ENCODE data around the gene PTPRK.

Gene PTPRK

DNA sequence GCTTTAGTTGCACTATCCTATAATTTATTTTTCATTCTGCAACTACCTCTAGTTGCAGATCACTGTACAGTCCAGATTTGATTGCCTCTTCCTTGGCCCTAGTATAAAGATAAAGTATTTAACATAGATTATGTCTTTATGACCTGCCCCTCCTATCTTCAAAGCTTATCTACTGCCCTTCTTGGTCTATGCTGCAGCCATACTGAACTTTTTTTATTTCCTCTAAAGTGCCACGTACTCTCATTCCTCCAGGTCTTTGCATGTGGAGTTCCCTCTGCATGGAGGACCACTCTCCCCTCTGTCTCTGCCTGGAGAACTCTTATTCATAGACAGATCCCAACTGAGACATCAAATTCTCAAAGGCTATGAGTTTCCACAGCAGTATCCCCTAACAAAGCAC lies 168.0 kb downstream of the PTPRK start:
- H3K27ac ChIP-seq = no peak overlapping the region

GRCh38 chr6:128351255-128351514 lies 169.2 kb downstream of the PTPRK start:
- Histone ChIP-seq H3K4me1 (peaks cover 0 to 6% (median 2%) of the 10 kb centered on the region in 4 donors), H3K27ac (no peak overlapping the region), H3K27me3 (no peaks in the 10 kb centered on the region), H3K4me3 (no peak overlapping the region), H3K9me3 (no peaks in the 10 kb centered on the region), H3K36me3 (no peaks in the 10 kb centered on the region)
- TF ChIP-seq, protein P1, sequence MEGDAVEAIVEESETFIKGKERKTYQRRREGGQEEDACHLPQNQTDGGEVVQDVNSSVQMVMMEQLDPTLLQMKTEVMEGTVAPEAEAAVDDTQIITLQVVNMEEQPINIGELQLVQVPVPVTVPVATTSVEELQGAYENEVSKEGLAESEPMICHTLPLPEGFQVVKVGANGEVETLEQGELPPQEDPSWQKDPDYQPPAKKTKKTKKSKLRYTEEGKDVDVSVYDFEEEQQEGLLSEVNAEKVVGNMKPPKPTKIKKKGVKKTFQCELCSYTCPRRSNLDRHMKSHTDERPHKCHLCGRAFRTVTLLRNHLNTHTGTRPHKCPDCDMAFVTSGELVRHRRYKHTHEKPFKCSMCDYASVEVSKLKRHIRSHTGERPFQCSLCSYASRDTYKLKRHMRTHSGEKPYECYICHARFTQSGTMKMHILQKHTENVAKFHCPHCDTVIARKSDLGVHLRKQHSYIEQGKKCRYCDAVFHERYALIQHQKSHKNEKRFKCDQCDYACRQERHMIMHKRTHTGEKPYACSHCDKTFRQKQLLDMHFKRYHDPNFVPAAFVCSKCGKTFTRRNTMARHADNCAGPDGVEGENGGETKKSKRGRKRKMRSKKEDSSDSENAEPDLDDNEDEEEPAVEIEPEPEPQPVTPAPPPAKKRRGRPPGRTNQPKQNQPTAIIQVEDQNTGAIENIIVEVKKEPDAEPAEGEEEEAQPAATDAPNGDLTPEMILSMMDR (IDR thresholded peaks at IDR 0.05) = no peak
- intact Hi-C loops (cut with DNase I; ENCODE audit: low total_unique reads) = no loop called here
- no peak for DNase-seq

More for the DNA sequence above, 168.0 kb downstream of the PTPRK start:
- Histone ChIP-seq H3K36me3 (no peaks in the 10 kb centered on the region), H3K9me3 (no peaks in the 10 kb centered on the region), H3K4me1 (peaks cover 0 to 10% (median 5%) of the 10 kb centered on the region in 4 donors), H3K27me3 (no peaks in the 10 kb centered on the region), H3K4me3 (no peak overlapping the region)
- intact Hi-C loops (cut with DNase I; ENCODE audit: low total_unique reads) = no loop called here
- no peak for DNase-seq
- TF ChIP-seq, protein P1 (IDR thresholded peaks at IDR 0.05) = no peak

- no peak for DNase-seq
- Histone ChIP-seq H3K27me3 (no peaks in the 10 kb centered on the region), H3K4me1 (peaks cover 0 to 6% (median 2%) of the 10 kb centered on the region in 4 donors), H3K9me3 (no peaks in the 10 kb centered on the region), H3K4me3 (no peak overlapping the region), H3K36me3 (no peaks in the 10 kb centered on the region), H3K27ac (no peak overlapping the region)
- intact Hi-C loops (cut with DNase I; ENCODE audit: low total_unique reads) = no loop called here
- TF ChIP-seq, protein P1 (IDR thresholded peaks at IDR 0.05) = no peak
Measured at GRCh38 chr6:128350416-128351254, 169.8 kb downstream of the PTPRK start.

DNA sequence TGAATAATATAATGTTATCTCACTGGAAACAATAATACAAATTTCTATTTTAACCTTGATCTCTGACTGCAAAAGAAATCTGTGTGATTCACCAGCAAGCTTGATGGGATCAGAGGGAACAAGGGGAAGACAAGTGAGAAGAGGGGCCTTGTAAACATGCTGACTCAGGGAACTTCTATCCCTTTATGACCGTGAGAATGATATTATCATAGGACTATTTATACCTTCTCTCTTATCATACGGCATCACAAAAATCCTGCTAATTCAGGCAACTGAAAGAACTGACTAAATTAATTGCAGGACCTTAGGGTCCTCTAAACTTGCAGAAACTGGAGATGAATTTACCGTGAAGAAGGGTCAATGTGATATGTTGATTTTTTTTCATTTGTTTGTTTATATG lies 173.3 kb downstream of the PTPRK start:
- intact Hi-C loops (cut with DNase I; ENCODE audit: low total_unique reads) = no loop called here
- no peak for DNase-seq
- Histone ChIP-seq H3K9me3 (no peaks in the 10 kb centered on the region), H3K27ac (no peak overlapping the region), H3K4me3 (no peak overlapping the region), H3K36me3 (no peaks in the 10 kb centered on the region), H3K4me1 (peaks cover 0 to 6% (median 2%) of the 10 kb centered on the region in 4 donors), H3K27me3 (no peaks in the 10 kb centered on the region)
- TF ChIP-seq, protein P1 (IDR thresholded peaks at IDR 0.05) = no peak

DNA sequence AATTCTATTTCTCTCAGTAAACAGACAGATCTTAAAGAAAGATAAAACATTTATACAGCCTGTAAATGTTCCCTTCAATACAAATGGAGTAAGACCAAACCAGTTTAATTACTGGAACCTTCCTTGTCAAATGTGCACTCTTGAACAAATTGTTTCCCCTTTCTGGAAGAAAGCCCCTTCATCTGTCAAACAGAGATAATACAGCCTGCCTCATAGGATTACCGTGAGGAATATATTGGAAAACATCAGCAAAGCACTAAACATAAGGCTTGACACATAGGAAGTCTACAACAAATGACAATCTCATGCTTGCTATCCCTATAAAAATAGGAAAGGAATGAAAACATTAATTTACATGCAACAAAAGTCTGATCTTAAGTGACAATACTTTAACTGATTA lies 173.8 kb downstream of the PTPRK start:
- DNase-seq = no peak
- Histone ChIP-seq H3K9me3 (no peaks in the 10 kb centered on the region), H3K36me3 (no peaks in the 10 kb centered on the region), H3K4me1 (peaks cover 0 to 6% (median 2%) of the 10 kb centered on the region in 4 donors), H3K27ac (no peak overlapping the region), H3K4me3 (no peak overlapping the region), H3K27me3 (no peaks in the 10 kb centered on the region)
- intact Hi-C loops (cut with DNase I; ENCODE audit: low total_unique reads) = no loop called here
- TF ChIP-seq, protein P1 (IDR thresholded peaks at IDR 0.05) = no peak

All from tibial artery (tissue), 4 donors.